Measurements from ENCODE around the gene PDZRN4. TPM values are rescaled to one million over a fixed set of nuclear protein-coding genes. Genes with fewer than 3 reads are reported as not detected.

The PDZRN4 gene
- total RNA-seq, 1 donor from 2014 or later = 24.8 TPM

- TF ChIP-seq POLR2A (IDR thresholded peaks at IDR 0.05) (no peak), POLR2AphosphoS5 (IDR thresholded peaks at IDR 0.05; ENCODE audit: insufficient read depth in 1 of 2, low read depth in 1 of 2) (no peak), CTCF (IDR thresholded peaks at IDR 0.05) (no peak)
- no peaks in the 10 kb centered on the region for H3K9me3 ChIP-seq
- H3K36me3 ChIP-seq = no peaks in the 10 kb centered on the region
- H3K27me3 ChIP-seq = no peaks in the 10 kb centered on the region
- DNase-seq (ENCODE audit: extremely low spot score in 2 of 2) = no peak
- no peak overlapping the region for H3K4me3 ChIP-seq
- H3K27ac ChIP-seq = no peak overlapping the region
- intact Hi-C loops (cut with DNase I) = no loop called here
- no peaks in the 10 kb centered on the region for H3K4me1 ChIP-seq
Observed at GRCh38 chr12:41507286-41507685, 319.2 kb downstream of the PDZRN4 start.

DNA sequence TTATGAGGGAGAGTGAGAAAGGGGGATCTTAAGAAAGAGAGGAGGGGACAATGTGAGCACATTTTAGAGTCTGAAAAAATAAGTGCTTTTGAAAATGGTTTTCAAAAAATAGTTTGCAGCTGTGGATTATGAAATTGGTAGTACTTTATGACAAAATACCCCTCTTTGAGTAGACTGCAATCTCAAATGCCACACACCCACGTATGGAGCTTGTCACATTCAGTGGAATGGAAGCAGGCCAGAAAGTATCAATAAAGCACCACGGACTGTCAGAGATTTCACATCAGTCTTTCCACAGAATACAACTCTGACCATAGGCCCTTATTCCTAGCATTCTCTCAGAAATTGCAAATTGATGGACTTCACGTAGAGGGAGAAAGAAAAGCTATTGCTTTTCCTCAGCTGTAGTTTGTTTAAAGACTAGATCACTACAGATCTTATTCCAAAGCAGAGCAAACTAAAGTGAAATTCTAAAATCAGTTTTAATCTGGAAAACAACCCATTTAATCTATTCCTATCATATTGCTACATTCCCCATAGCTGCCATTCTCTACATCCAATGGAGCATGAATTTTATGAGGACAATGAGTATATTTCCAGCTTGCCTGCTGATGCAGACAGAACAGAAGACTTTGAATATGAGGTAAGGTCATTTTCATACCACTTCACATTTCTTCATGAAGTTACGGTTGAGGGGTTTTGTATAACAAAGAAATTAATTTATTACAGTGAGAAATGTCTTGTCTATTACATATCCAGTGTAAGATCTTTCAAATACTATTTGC lies 321.3 kb downstream of the PDZRN4 start:
- H3K36me3 ChIP-seq = no peaks in the 10 kb centered on the region
- H3K4me1 ChIP-seq = no peaks in the 10 kb centered on the region
- no peaks in the 10 kb centered on the region for H3K9me3 ChIP-seq
- TF ChIP-seq POLR2A (IDR thresholded peaks at IDR 0.05) (no peak), POLR2AphosphoS5 (IDR thresholded peaks at IDR 0.05; ENCODE audit: insufficient read depth in 1 of 2, low read depth in 1 of 2) (no peak), CTCF (IDR thresholded peaks at IDR 0.05) (no peak)
- no peaks in the 10 kb centered on the region for H3K27me3 ChIP-seq
- intact Hi-C loops (cut with DNase I) = no loop called here
- no peak overlapping the region for H3K27ac ChIP-seq
- no peak for DNase-seq (ENCODE audit: extremely low spot score in 2 of 2)
- H3K4me3 ChIP-seq = no peak overlapping the region

GRCh38 chr12:41510470-41510869 lies 322.4 kb downstream of the PDZRN4 start:
- no peaks in the 10 kb centered on the region for H3K36me3 ChIP-seq
- TF ChIP-seq CTCF (IDR thresholded peaks at IDR 0.05) = no peak
- TF ChIP-seq POLR2AphosphoS5 (IDR thresholded peaks at IDR 0.05; ENCODE audit: insufficient read depth in 1 of 2, low read depth in 1 of 2) = no peak
- no peak for TF ChIP-seq POLR2A (IDR thresholded peaks at IDR 0.05)
- intact Hi-C loops (cut with DNase I) = no loop called here

GRCh38 chr12:41511247-41511646 lies 323.1 kb downstream of the PDZRN4 start:
- Histone ChIP-seq H3K36me3 (no peaks in the 10 kb centered on the region), H3K4me1 (no peaks in the 10 kb centered on the region), H3K4me3 (no peak overlapping the region), H3K27ac (no peak overlapping the region), H3K9me3 (no peaks in the 10 kb centered on the region), H3K27me3 (no peaks in the 10 kb centered on the region)
- intact Hi-C loops (cut with DNase I) = no loop called here
- no peak for DNase-seq (ENCODE audit: extremely low spot score in 2 of 2)
- TF ChIP-seq CTCF (IDR thresholded peaks at IDR 0.05) = no peak
- no peak for TF ChIP-seq POLR2A (IDR thresholded peaks at IDR 0.05)
- TF ChIP-seq POLR2AphosphoS5 (IDR thresholded peaks at IDR 0.05; ENCODE audit: insufficient read depth in 1 of 2, low read depth in 1 of 2) = no peak

More at GRCh38 chr12:41510470-41510869, 322.4 kb downstream of the PDZRN4 start:
- Histone ChIP-seq H3K27ac (no peak overlapping the region), H3K9me3 (no peaks in the 10 kb centered on the region), H3K27me3 (no peaks in the 10 kb centered on the region), H3K4me1 (no peaks in the 10 kb centered on the region), H3K4me3 (no peak overlapping the region)
- no peak for DNase-seq (ENCODE audit: extremely low spot score in 2 of 2)

- no peak overlapping the region for H3K27ac ChIP-seq
- TF ChIP-seq POLR2AphosphoS5 (IDR thresholded peaks at IDR 0.05; ENCODE audit: insufficient read depth in 1 of 2, low read depth in 1 of 2) (no peak), CTCF (IDR thresholded peaks at IDR 0.05) (no peak), POLR2A (IDR thresholded peaks at IDR 0.05) (no peak)
- H3K4me3 ChIP-seq = no peak overlapping the region
- H3K27me3 ChIP-seq = no peaks in the 10 kb centered on the region
- H3K4me1 ChIP-seq = no peaks in the 10 kb centered on the region
- DNase-seq (ENCODE audit: extremely low spot score in 2 of 2) = no peak
- intact Hi-C loops (cut with DNase I) = no loop called here
- no peaks in the 10 kb centered on the region for H3K36me3 ChIP-seq
- no peaks in the 10 kb centered on the region for H3K9me3 ChIP-seq
Observed at GRCh38 chr12:41512497-41512896, 324.4 kb downstream of the PDZRN4 start.
